Stimulated activated CD4-positive, alpha-beta T cell treated with anti-CD3 and anti-CD28 coated beads, Interleukin-1b, Interleukin-23, amount 100 ng/mL, for 48 hours (primary cell): ENCODE data around the gene CD28.
A peak's percentile ranks its signal among the peaks of the same experiment; 100 is the strongest.
"Not testable (repeated sequence)": the region's sequence is repeated elsewhere in the genome, so short reads cannot be mapped to it uniquely, and the experiment has no call there.

Source experiments
- DNase-seq: peaks from one replicate; pipeline ENCODE4 v3.0.0-alpha.2; 2020

CD28 gene

GRCh38 chr2:203750346-203751068 is 44.1 kb downstream of the CD28 start:
- no peak for DNase-seq

GRCh38 chr2:203751685-203752271 is 45.3 kb downstream of the CD28 start:
- no peak for DNase-seq

GRCh38 chr2:203756161-203756560 is 49.7 kb downstream of the CD28 start:
- DNase-seq: no peak

- no peak for DNase-seq
These were observed 52.6 kb downstream of the CD28 start for GRCh38 chr2:203758841-203759689.

- no peak for DNase-seq
These were observed 53.4 kb downstream of the CD28 start for GRCh38 chr2:203759690-203760365.

- no peak for DNase-seq
These were observed 54.7 kb downstream of the CD28 start for GRCh38 chr2:203761121-203761520.

GRCh38 chr2:203763241-203763937 is 57.0 kb downstream of the CD28 start:
- peak; percentile 72 for DNase-seq

GRCh38 chr2:203763938-203764664 is 57.7 kb downstream of the CD28 start:
- DNase-seq: no peak

- no peak for DNase-seq
These were observed 66.2 kb downstream of the CD28 start for GRCh38 chr2:203772456-203773165.

- no peak for DNase-seq
These were observed 68.3 kb downstream of the CD28 start for GRCh38 chr2:203774760-203775159.

- DNase-seq: no peak
These were observed 69.2 kb downstream of the CD28 start for GRCh38 chr2:203775684-203776083.

GRCh38 chr2:203777030-203777429 is 70.6 kb downstream of the CD28 start:
- no peak for DNase-seq

GRCh38 chr2:203779477-203780073 is 73.1 kb downstream of the CD28 start:
- DNase-seq: not testable (repeated sequence)

- no peak for DNase-seq
These were observed 73.8 kb downstream of the CD28 start for GRCh38 chr2:203780231-203780630.

GRCh38 chr2:203781151-203781550 is 74.7 kb downstream of the CD28 start:
- no peak for DNase-seq

- DNase-seq: peak; percentile 80
These were observed 76.0 kb downstream of the CD28 start for GRCh38 chr2:203782262-203782976.

- DNase-seq: no peak
These were observed 77.2 kb downstream of the CD28 start for GRCh38 chr2:203783496-203784203.

- DNase-seq: not testable (repeated sequence)
These were observed 78.4 kb downstream of the CD28 start for GRCh38 chr2:203784710-203785270.
